Endometrial microvascular endothelial cells (primary cell): ENCODE results near the gene CADPS. TPM values are rescaled to one million over a fixed set of nuclear protein-coding genes. Genes with fewer than 3 reads are reported as not detected.

Experiments
- in situ Hi-C: cut with HindIII; loops from 2 replicates; pipeline ENCODE4 v1.10.0; 2017; ENCODE audit warnings: low sequenced_read_pairs, low pct_unique_long_range_greater_than_20kb; ENCODE audit errors: inconsistent ontology term
- total RNA-seq: library from RNA; depleted of rRNA; stranded (reverse); fragments of >200 nt; gene quantifications from one replicate; pipeline ENCODE4 v1.2.3, GENCODE V29; 2015; ENCODE audit errors: inconsistent ontology term

Gene CADPS
- not detected for total RNA-seq

- in situ Hi-C loops: no loop called here
These were observed at the start of gene CADPS for GRCh38 chr3:62874711-62875557. Gene CADPS (minus strand): TSS chr3:62875416. CDS start chr3:62875029, 387 bp downstream.

GRCh38 chr3:62923066-62923465 lies 47.9 kb upstream of the CADPS start:
- in situ Hi-C loops: no loop called here

- in situ Hi-C loops: no loop called here
These were observed 47.1 kb upstream of the CADPS start for GRCh38 chr3:62922326-62922725.

GRCh38 chr3:62920466-62920784 lies 45.2 kb upstream of the CADPS start:
- in situ Hi-C loops: no loop called here

GRCh38 chr3:62919784-62920465 lies 44.7 kb upstream of the CADPS start:
- in situ Hi-C loops: no loop called here

GRCh38 chr3:62918777-62919176 lies 43.6 kb upstream of the CADPS start:
- in situ Hi-C loops: no loop called here

- in situ Hi-C loops: no loop called here
These were observed 42.9 kb upstream of the CADPS start for GRCh38 chr3:62918131-62918530.

- in situ Hi-C loops: no loop called here
These were observed 36.3 kb upstream of the CADPS start for GRCh38 chr3:62911526-62911925.

GRCh38 chr3:62905331-62905730 lies 30.1 kb upstream of the CADPS start:
- in situ Hi-C loops: no loop called here

GRCh38 chr3:62898530-62899496 lies 23.6 kb upstream of the CADPS start:
- in situ Hi-C loops: no loop called here

- in situ Hi-C loops: no loop called here
These were observed 20.7 kb upstream of the CADPS start for GRCh38 chr3:62895901-62896300.

- in situ Hi-C loops: no loop called here
These were observed 17.7 kb upstream of the CADPS start for GRCh38 chr3:62892951-62893350.

GRCh38 chr3:62892045-62892444 lies 16.8 kb upstream of the CADPS start:
- in situ Hi-C loops: no loop called here

GRCh38 chr3:62888778-62889177 lies 13.6 kb upstream of the CADPS start:
- in situ Hi-C loops: no loop called here

GRCh38 chr3:62888180-62888579 lies 13.0 kb upstream of the CADPS start:
- in situ Hi-C loops: no loop called here

- in situ Hi-C loops: no loop called here
These were observed 9.9 kb upstream of the CADPS start for GRCh38 chr3:62885136-62885535.

GRCh38 chr3:62884096-62884870 lies 9.1 kb upstream of the CADPS start:
- in situ Hi-C loops: no loop called here

- in situ Hi-C loops: no loop called here
These were observed 7.5 kb upstream of the CADPS start for GRCh38 chr3:62882676-62883200.
